T-helper 2 cell treated with Interferon-gamma antibody and Interleukin-4, amounts not matched to agents 100 ng/mL and 5 ng/mL, for 36 hours (primary cell): ENCODE measurements around the gene KLHL36. TPM values are rescaled to one million over a fixed set of nuclear protein-coding genes. Genes with fewer than 3 reads are reported as not detected.

Experiments used
- intact Hi-C: fragments of 100-400 bp; cut with micrococcal nuclease; formaldehyde crosslinking; loops from one replicate; pipeline ENCODE4 v1.15.1; 2023
- total RNA-seq: library from RNA; stranded (reverse); gene quantifications from 2 replicates; pipeline ENCODE4 v1.2.3, GENCODE V29; 2022

Gene KLHL36
- 37.2 and 37.9 TPM in 2 replicates for total RNA-seq

DNA sequence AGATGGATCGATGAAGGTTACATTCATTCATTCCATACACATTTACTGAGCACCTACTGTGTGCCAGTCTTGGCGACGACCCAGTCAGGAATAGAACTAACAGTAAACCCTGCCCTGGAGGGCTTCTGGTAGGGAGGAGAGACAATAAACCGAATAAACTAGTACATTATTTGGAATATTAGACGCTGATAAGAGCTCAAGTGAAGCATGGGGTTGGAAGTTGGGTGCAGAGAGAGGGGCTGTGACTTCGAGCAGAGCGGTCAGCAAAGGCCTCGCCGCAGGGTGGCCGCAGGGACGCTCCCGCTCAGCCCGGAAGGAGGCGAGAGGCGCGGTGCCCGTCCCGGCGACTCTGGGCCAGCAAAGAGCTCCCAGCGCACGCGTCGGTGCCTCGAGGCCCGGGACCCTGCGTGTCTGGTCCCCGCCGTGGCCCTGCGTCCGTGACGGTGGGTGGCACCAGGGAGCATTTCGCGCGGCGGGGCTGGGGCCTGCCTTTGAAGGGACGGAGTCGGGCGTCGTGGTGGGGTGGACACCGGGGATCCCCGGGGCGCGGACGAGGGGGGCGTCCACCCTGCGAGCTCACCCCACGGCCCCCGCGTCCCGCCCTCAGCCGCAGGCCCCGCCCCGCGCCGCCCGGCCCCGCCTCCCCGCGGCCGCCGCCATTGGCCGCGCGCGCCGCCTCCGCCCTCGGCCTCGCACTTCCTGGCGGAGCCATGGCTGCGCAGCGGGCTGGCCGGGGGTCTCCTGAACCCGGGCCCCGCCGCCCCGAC lies at the start of gene KLHL36:
Gene KLHL36 (plus strand): TSS at position 684 of the 767 bp plus-strand sequence. CDS start 2,357 bp downstream, outside the sequence.
- intact Hi-C loops: loop anchor here (10.0 kb wide), 1 partner anchor 167 kb away; the partner anchor contains the start of gene CRISPLD2

DNA sequence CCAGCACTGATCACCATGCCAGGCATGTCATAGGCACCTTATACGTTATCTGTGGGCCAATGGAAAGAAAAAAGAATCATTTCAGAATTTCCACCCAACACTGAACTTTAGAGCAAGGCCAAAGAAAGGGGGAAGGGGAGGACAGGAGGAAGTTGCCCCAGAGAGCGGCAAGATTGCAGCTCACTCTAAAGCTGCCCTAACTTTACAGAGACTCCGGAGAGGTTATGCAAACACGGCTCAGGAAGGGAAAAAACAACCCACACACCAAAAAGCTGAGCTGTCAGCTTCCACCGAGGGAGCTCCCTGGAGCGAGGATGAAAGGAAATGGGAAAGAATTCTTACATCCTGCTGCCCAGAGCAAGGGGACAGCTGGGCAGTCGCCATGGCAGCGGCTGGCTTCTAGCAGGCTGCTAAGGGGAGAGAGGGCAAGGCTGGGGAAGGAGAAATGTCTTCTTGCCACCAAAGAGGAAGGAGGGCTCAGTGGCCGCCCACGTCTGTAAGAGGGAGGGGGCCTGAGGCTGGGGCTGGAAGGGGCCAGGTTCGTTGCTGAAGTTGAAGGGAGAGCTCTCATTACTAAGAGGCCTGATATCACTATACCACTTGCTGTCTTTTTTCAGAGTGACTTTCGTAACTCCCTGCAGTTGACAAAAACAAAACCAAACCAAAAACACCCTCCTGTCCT lies 48.6 kb upstream of the KLHL36 start:
- intact Hi-C loops: loop anchor here (1.0 to 2.0 kb wide), 3 partner anchors 9 to 85 kb away; no protein-coding TSS in a partner anchor

DNA sequence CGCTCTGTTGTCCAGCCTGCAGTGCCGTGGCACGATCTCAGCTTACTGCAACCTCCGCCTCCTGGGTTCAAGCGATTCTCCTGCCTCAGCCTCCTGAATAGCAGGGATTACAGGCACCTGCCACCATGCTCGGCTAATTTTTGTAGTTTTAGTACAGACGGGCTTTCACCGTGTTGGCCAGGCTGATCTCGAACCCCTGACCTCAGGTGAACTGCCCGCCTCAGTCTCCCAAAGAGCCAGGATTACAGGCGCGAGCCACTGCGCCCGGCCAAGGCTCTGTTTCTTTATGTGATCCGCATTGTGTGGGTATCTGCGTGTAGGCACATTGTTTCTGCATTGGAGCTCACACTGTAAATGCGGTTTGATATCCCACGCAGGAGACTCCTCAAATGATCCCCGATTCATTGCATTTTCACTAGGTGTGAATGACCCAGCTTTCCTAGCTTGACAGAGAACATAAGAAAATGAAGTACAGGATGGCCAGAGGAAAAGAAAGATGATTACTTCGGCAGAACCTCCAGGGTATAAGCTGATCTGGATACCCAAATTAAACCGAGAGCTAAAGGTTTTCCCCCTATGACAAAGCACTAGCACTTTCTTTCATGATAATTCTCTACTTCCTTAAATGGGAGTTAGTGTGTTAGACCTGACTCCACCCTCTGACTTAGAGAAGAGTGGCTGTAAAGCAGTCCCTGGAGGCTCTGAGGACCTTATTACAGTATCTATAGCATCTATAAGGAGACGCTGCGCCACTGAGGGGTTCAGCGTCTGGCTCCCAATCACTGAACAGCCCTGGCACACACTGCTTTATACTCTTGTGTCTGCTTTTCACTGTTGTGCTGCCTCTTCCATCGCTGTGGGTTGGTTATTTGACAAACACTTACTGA lies 47.7 kb upstream of the KLHL36 start:
- intact Hi-C loops: loop anchor here (1.0 to 2.0 kb wide), 4 partner anchors 8 to 86 kb away; partner anchors contain the start of gene COTL1

- intact Hi-C loops: no loop called here
These were observed 45.0 kb upstream of the KLHL36 start for GRCh38 chr16:84603140-84603816.

- intact Hi-C loops: no loop called here
These were observed 44.4 kb upstream of the KLHL36 start for GRCh38 chr16:84603940-84604339.

DNA sequence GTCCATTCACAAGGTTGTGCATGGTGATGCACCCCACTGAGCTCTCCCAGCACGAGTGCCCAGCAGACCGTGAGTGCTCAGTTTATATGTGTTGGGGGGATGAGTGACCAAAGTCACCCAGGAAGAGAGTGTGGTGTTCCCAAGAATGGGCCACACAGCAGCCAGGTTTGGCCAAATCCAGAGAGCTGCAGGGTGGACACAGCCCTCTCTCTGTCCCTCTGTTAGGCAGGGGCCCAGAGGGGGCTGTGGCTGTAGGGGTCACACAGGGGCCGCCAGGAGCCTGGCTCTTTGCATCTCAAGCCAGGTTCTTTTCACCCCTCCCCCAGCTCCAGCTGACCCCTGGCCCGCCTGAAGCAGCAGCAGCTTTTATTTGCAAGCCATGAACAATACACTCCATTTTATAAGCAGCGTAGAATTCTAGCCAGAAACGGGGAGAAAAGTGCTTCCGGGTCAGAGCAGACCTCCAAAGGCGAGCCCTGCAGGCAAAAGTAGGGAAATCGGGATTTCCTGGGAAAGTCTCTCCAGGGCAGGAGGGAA lies 43.8 kb upstream of the KLHL36 start:
- intact Hi-C loops: no loop called here

DNA sequence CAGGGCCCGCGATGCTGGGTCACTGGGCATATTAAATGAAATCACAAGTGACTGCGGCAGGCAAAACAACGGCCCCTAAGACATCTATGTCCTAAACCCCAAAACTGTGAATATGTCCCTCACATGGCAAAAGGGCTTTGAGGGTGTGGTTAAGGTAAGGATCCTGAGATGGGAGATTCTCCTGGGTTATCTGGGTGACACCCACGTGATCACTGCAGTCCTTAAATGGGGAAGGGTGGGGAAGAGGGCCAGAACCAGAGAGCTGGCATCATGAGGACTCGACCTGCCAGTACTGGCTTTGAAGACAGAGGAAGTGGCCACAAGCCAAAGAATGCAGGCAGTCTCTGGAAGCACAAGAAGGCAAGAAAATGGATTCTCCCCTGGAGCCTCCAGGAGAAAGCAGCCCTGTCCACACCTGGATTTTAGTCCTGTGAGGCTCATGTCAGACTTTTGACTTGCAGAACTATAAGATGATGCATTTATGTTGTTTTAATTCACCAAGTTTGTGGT lies 42.9 kb upstream of the KLHL36 start:
- intact Hi-C loops: no loop called here

GRCh38 chr16:84606081-84606875 lies 42.0 kb upstream of the KLHL36 start:
- intact Hi-C loops: no loop called here

DNA sequence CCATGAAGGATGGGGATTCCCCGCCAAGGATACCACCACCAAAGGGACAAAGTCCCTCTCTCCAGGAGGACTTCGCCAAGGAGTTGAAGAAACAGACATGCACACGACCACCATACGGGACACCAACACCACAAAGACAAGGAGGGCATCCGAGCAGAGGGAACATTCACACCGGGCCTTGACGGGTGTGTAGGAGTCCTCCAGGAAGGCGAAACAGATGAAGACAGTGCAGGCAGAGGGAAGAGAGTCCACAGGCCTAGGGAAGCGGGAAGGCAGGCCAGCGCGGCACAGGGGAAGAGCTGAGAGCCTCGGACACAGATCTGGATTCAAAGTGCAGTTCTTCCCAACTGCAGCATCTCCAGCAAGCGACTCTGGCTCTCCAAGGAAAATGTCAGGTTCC lies 41.2 kb upstream of the KLHL36 start:
- intact Hi-C loops: no loop called here

- intact Hi-C loops: loop anchor here (1.0 to 2.0 kb wide), 4 partner anchors 7 to 93 kb away; no protein-coding TSS in a partner anchor
These were observed 40.6 kb upstream of the KLHL36 start for GRCh38 chr16:84607694-84608093.

GRCh38 chr16:84608282-84608681 lies 40.0 kb upstream of the KLHL36 start:
- intact Hi-C loops: loop anchor here (1.0 to 2.0 kb wide), 4 partner anchors 8 to 93 kb away; no protein-coding TSS in a partner anchor

- intact Hi-C loops: loop anchor here (2.0 kb wide), 2 partner anchors 15 to 95 kb away; no protein-coding TSS in a partner anchor
These were observed 38.6 kb upstream of the KLHL36 start for GRCh38 chr16:84609563-84610177.

GRCh38 chr16:84610376-84610775 lies 37.9 kb upstream of the KLHL36 start:
- intact Hi-C loops: no loop called here

DNA sequence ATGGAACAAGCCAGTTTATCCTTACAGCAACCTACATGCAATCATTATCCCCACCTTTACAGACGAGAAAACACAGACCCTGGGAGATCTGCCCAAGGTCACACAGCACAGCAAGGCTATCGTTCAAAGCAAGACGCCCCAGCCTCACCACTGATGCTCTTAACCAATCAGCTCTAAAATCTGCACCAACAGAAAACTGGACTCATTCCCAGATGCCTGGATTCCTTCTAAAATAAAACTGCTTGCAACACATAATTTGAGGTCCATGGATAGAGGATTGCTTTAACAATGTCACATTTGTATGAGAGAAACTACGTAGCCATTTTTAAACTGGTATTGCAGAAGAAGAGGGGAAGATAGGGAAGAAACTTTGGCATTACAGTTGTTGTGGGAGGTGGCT lies 37.3 kb upstream of the KLHL36 start:
- intact Hi-C loops: no loop called here

GRCh38 chr16:84612686-84613085 lies 35.6 kb upstream of the KLHL36 start:
- intact Hi-C loops: no loop called here

DNA sequence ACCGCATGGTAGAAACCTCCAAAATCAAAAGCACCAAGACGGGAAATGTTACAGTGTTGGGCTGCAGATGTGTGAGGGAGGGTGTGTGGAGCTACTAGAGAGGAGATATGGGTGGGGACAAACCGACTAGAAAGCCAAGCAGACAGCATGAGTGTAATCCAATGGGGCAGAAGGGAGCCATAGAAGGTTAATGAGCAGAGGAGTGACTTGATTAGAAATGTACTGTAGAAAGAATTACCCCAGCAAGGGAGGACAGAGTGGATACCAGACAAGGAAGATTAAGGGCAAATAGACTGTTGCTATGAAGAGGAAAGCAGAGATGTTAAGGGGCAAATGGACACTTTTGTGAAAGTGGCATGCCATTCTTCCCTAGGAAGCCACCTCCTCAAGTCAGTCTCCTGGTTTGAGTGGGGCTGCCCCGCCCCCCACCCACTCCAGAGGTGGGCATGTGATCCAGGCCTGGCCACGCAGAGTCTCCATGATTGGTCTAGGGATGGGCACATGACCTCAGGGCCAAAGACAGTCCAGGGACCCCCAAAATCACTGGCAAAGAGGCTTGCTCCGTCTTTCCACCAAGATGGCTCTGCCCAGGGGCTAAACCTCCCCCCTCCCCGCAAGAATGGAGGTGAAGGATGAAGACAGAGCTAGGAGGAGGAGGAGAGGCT lies 34.8 kb upstream of the KLHL36 start:
- intact Hi-C loops: no loop called here

DNA sequence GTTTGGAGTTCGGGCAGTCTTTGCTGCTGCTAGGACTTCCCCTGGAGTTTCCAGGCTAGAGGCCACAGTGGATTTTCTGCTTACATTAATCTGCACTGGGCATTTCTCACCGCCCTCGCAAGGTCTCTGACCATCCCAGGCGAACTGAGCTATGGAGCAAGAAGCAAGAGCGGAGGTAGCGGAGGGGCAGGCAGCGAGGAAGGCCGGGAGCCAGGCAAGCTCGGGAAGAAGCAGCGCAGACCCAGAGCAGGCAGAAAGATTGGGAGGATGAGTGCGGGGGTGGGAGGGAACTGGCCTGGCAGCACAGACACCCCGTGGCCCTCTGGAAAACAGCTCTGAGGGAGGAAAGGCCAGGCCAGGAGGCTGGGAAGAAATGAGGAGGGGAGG lies 34.2 kb upstream of the KLHL36 start:
- intact Hi-C loops: no loop called here

DNA sequence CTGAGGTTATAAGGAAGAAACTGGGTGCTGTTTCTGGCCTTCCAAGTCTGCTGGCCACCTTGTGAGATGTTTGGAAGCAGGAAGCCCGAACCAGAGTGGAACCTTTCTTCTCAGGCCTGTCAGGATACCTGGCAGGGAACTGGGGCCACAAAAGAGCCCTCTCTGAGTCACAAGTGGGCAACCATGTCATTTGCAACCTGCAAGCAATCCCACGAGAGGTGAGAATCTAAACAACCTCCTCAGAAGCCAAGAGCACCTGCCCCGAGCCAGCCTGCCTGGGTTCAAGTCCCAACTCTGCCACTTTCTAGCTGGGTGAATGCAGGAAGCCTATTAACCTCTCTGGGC lies 33.7 kb upstream of the KLHL36 start:
- intact Hi-C loops: no loop called here
